Measurements from ENCODE around the gene KCNQ5. TPM values are rescaled to one million over a fixed set of nuclear protein-coding genes. Genes with fewer than 3 reads are reported as not detected.
A peak's percentile ranks its signal among the peaks of the same experiment; 100 is the strongest.

The KCNQ5 gene
- total RNA-seq, 1 donor from 2014 or later = 10.1 TPM

DNA sequence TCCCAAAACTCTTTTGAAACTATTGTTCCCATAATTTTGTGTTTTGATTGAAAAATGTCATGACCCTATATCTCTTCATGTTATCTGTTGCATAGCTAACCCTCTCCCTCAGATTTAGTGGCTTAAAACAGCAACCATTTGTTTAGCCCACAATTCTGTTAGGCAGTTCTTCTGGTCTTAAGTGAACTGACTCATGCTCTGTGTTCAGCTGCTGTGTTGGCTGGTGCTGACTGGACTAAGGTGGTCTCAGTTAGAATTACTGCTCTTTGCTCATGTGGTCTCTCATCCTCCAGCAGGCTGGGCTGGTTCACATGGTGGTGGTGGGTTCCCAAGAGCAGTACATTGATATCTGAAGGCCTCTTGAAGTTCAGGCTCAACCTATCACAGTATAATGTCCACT lies 522.7 kb downstream of the KCNQ5 start:
- DNase-seq = no peak
- Mint-ChIP-seq H3K36me3 (ENCODE audit: low read depth) (peaks cover 7% of the 10 kb centered on the region), H3K27me3 (no peaks in the 10 kb centered on the region), H3K27ac (no peak overlapping the region), H3K9me3 (peaks cover 4% of the 10 kb centered on the region), H3K4me3 (no peak overlapping the region), H3K4me1 (peaks cover 8% of the 10 kb centered on the region)
- CTCF ChIA-PET = interaction anchor here (1.2 to 1.3 kb wide), 2 partner anchors 14 to 528 kb away, joined by 4 to 5 read pairs; no protein-coding TSS in a partner anchor
- POLR2A ChIA-PET = no interaction called here
- TF ChIP-seq, protein P1, sequence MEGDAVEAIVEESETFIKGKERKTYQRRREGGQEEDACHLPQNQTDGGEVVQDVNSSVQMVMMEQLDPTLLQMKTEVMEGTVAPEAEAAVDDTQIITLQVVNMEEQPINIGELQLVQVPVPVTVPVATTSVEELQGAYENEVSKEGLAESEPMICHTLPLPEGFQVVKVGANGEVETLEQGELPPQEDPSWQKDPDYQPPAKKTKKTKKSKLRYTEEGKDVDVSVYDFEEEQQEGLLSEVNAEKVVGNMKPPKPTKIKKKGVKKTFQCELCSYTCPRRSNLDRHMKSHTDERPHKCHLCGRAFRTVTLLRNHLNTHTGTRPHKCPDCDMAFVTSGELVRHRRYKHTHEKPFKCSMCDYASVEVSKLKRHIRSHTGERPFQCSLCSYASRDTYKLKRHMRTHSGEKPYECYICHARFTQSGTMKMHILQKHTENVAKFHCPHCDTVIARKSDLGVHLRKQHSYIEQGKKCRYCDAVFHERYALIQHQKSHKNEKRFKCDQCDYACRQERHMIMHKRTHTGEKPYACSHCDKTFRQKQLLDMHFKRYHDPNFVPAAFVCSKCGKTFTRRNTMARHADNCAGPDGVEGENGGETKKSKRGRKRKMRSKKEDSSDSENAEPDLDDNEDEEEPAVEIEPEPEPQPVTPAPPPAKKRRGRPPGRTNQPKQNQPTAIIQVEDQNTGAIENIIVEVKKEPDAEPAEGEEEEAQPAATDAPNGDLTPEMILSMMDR (IDR thresholded peaks at IDR 0.05) = no peak
- no peak for ATAC-seq (ENCODE audit: low read depth)
- intact Hi-C loops (cut with micrococcal nuclease) = no loop called here

DNA sequence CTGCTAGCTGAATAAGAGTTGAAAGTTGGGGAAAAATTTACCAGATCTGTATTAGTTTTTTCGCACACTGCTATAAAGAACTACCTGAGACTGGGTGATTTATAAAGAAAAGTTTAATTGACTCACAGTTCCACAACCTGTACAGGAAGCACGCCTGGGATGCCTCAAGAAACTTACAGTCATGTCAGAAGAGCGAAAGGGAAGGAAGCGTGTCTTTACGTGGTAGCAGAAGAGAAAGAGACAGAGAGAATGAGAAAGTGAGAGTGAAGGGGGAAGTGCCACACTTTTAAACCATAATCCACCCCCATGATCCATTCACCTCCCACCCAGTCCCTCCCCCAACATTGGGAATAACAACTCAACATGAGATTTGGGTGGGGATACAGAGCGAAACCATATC lies 523.8 kb downstream of the KCNQ5 start:
- DNase-seq (no peak), ATAC-seq (ENCODE audit: low read depth) (peak; percentile 45)
- Mint-ChIP-seq H3K4me1 (peaks cover 8% of the 10 kb centered on the region), H3K9me3 (peaks cover 4% of the 10 kb centered on the region), H3K27me3 (no peaks in the 10 kb centered on the region), H3K36me3 (ENCODE audit: low read depth) (peaks cover 7% of the 10 kb centered on the region), H3K4me3 (no peak overlapping the region), H3K27ac (no peak overlapping the region)
- CTCF ChIA-PET = interaction anchor here (1.2 to 1.3 kb wide), 2 partner anchors 16 to 529 kb away, joined by 5 read pairs; no protein-coding TSS in a partner anchor
- TF ChIP-seq, protein P1 (IDR thresholded peaks at IDR 0.05) = no peak
- intact Hi-C loops (cut with micrococcal nuclease) = no loop called here
- POLR2A ChIA-PET = interaction anchor here (1.4 kb wide), 1 partner anchor 526 kb away, joined by 3 read pairs; no protein-coding TSS in a partner anchor

- Mint-ChIP-seq H3K4me3 (no peak overlapping the region), H3K9me3 (no peaks in the 10 kb centered on the region), H3K4me1 (no peaks in the 10 kb centered on the region), H3K27ac (no peak overlapping the region), H3K36me3 (ENCODE audit: low read depth) (peaks cover 2% of the 10 kb centered on the region), H3K27me3 (no peaks in the 10 kb centered on the region)
- intact Hi-C loops (cut with micrococcal nuclease) = no loop called here
- TF ChIP-seq, protein P1 (IDR thresholded peaks at IDR 0.05) = no peak
- ChIA-PET CTCF (no interaction called here), POLR2A (no interaction called here)
- no peak for ATAC-seq (ENCODE audit: low read depth)
- DNase-seq = no peak
Measured at GRCh38 chr6:73151732-73152131, 529.9 kb downstream of the KCNQ5 start.

- H3K4me1 Mint-ChIP-seq = no peaks in the 10 kb centered on the region
- TF ChIP-seq, protein P1 (IDR thresholded peaks at IDR 0.05) = no peak
- no peaks in the 10 kb centered on the region for H3K27me3 Mint-ChIP-seq
- CTCF ChIA-PET = no interaction called here
- H3K4me3 Mint-ChIP-seq = no peak overlapping the region
- H3K36me3 Mint-ChIP-seq (ENCODE audit: low read depth) = peaks cover 6% of the 10 kb centered on the region
- POLR2A ChIA-PET = no interaction called here
- intact Hi-C loops (cut with micrococcal nuclease) = no loop called here
- ATAC-seq (ENCODE audit: low read depth) (no peak), DNase-seq (no peak)
- H3K27ac Mint-ChIP-seq = no peak overlapping the region
- no peaks in the 10 kb centered on the region for H3K9me3 Mint-ChIP-seq
Measured at GRCh38 chr6:73152556-73152955, 530.7 kb downstream of the KCNQ5 start.

DNA sequence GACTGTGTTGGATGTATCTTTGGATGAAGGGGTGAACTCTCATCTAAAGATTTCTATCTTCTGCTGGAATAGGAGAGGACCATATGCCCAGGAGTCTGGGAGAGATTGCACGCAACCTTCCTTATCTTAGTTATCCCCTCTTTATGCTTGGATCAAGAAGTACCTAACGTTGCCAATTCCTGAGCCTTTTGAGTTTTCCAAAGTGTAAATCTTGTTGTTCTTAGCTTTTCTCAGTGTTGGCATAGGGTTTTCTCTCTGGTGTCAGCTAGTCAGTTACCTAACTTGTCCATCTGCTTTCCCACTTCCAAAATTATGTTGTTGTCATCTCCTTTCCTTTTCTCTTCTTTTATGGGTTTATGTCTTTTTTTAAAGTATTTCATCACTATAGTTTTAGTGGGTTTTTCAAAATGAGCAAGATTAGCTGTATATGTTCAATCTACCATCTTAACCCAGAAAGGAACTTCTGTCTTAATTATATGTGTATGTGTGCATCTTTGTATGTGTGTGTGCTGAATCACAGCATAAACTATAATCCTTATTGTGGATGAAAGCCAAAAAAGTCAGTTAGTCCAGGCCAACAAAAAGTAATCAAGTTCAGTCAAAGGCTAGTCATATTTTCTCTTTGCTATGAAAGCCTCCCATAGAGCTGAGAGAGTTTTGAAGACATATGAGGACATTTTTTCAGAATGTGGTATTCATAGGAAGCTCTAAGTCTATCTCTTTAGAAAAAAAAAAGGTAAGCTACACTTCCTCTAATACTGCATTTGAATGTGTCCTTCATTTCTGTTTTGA lies 531.3 kb downstream of the KCNQ5 start:
- ATAC-seq (ENCODE audit: low read depth) = no peak
- POLR2A ChIA-PET = no interaction called here
- no peaks in the 10 kb centered on the region for H3K27me3 Mint-ChIP-seq
- no peak overlapping the region for H3K4me3 Mint-ChIP-seq
- DNase-seq = no peak
- TF ChIP-seq, protein P1 (IDR thresholded peaks at IDR 0.05) = no peak
- peaks cover 9% of the 10 kb centered on the region for H3K36me3 Mint-ChIP-seq (ENCODE audit: low read depth)
- CTCF ChIA-PET = no interaction called here
- H3K4me1 Mint-ChIP-seq = no peaks in the 10 kb centered on the region
- intact Hi-C loops (cut with micrococcal nuclease) = no loop called here
- no peaks in the 10 kb centered on the region for H3K9me3 Mint-ChIP-seq
- H3K27ac Mint-ChIP-seq = no peak overlapping the region

All from activated B cell treated with CpG ODN at 0.5 μM for 24 hours (primary cell).